HEK293 (cell line): Measurements from ENCODE around the gene ABCB11.

ENCODE experiments used
- CTCF ChIA-PET: fragments of 350-600 bp; formaldehyde crosslinking; extraction: SDS; loops from one replicate; lab custom pipeline; 2021; ENCODE audit warnings: antibody characterized with exemption; lab: Yijun Ruan, JAX
- POLR2A ChIA-PET: fragments of 300-600 bp; formaldehyde crosslinking; extraction: SDS; loops from one replicate; lab custom pipeline; 2020; ENCODE audit warnings: antibody characterized with exemption, inconsistent platforms; lab: Yijun Ruan, JAX
- H3K27ac ChIP-seq: fragments of 200-500 bp; sonication (Bioruptor generic); 2 replicates; pipeline ENCODE4 v1.5.1; 2014; ENCODE audit warnings: low read depth, low read length, control low read depth, inconsistent platforms; ENCODE audit errors: extremely low read depth
- H3K36me3 ChIP-seq, 2 experiments: fragments of 200-500 bp in 1 of 2; sonication (Bioruptor generic) in 1 of 2; 1 replicate in 1 of 2; 2 replicates in 1 of 2; pipeline ENCODE4 v1.5.1; 2014 to 2017; ENCODE audit warnings: inconsistent platforms in 2 of 2, low read length in 2 of 2; ENCODE audit not compliant: control insufficient read depth in 2 of 2, insufficient read depth in 1 of 2
- H3K4me1 ChIP-seq: fragments of 200-500 bp; sonication (Bioruptor generic); 2 replicates; pipeline ENCODE4 v1.5.1; 2014; ENCODE audit warnings: mild to moderate bottlenecking, low read length, inconsistent platforms; ENCODE audit not compliant: control insufficient read depth, insufficient read depth
- H3K4me3 ChIP-seq: 2 replicates; pipeline ENCODE4 v1.5.1; 2011; ENCODE audit warnings: low read depth, mild to moderate bottlenecking, control low read depth, low read length, moderate library complexity
- H3K9me3 ChIP-seq: fragments of 200-500 bp; sonication (Bioruptor generic); 2 replicates; pipeline ENCODE4 v1.5.1; 2014; ENCODE audit warnings: low read depth, low read length, inconsistent platforms; ENCODE audit not compliant: control insufficient read depth, insufficient read depth
- ZBTB1 ChIP-seq: fragments of 450-650 bp; formaldehyde crosslinking; IDR thresholded peaks from 2 replicates; pipeline ENCODE4 v1.5.1; 2016; ENCODE audit warnings: missing biosample characterization, missing genetic modification characterization
- ZBTB17 ChIP-seq: fragments of 450-650 bp; formaldehyde crosslinking; IDR thresholded peaks from 2 replicates; pipeline ENCODE4 v1.5.1; 2016; ENCODE audit warnings: missing biosample characterization, missing genetic modification characterization
- ZNF24 ChIP-seq: fragments of 450-650 bp; formaldehyde crosslinking; IDR thresholded peaks from 2 replicates; pipeline ENCODE4 v1.5.1; 2016; ENCODE audit warnings: missing biosample characterization, missing genetic modification characterization
- ZNF391 ChIP-seq: fragments of 450-650 bp; formaldehyde crosslinking; IDR thresholded peaks from 2 replicates; pipeline ENCODE4 v1.5.1; 2016; ENCODE audit warnings: low read depth, missing biosample characterization, missing genetic modification characterization, borderline replicate concordance
- ZNF433 ChIP-seq: fragments of 450-650 bp; formaldehyde crosslinking; IDR thresholded peaks from 2 replicates; pipeline ENCODE4 v1.5.1; 2016; ENCODE audit warnings: missing biosample characterization, missing genetic modification characterization, low read depth
- ZNF521 ChIP-seq: fragments of 450-650 bp; formaldehyde crosslinking; IDR thresholded peaks from 2 replicates; pipeline ENCODE4 v1.5.1; 2017; ENCODE audit warnings: missing biosample characterization, mild to moderate bottlenecking, missing genetic modification characterization
- ZNF549 ChIP-seq: fragments of 450-650 bp; IDR thresholded peaks from 2 replicates; pipeline ENCODE4 v1.5.1; 2018; ENCODE audit warnings: missing biosample characterization, missing genetic modification characterization, mild to moderate bottlenecking, inconsistent platforms, moderate library complexity
- ZNF596 ChIP-seq: fragments of 450-650 bp; IDR thresholded peaks from 2 replicates; pipeline ENCODE4 v1.5.0; 2018; ENCODE audit warnings: missing biosample characterization, mild to moderate bottlenecking, missing genetic modification characterization, moderate library complexity
- ZNF768 ChIP-seq: fragments of 450-650 bp; formaldehyde crosslinking; IDR thresholded peaks from 2 replicates; pipeline ENCODE4 v1.5.1; 2018; ENCODE audit warnings: missing biosample characterization, mild to moderate bottlenecking, missing genetic modification characterization
- ZNF792 ChIP-seq: fragments of 450-650 bp; formaldehyde crosslinking; IDR thresholded peaks from 2 replicates; pipeline ENCODE4 v1.5.1; 2016; ENCODE audit warnings: missing biosample characterization, missing genetic modification characterization
- TF ChIP-seq, protein P1 (sequence below): fragments of 450-650 bp; formaldehyde crosslinking; IDR thresholded peaks from 2 replicates; pipeline ENCODE4 v1.5.1; 2017; ENCODE audit warnings: missing biosample characterization, missing genetic modification characterization
- TF ChIP-seq, protein P2 (sequence below): fragments of 450-650 bp; formaldehyde crosslinking; IDR thresholded peaks from 2 replicates; pipeline ENCODE4 v1.5.0; 2017; ENCODE audit warnings: missing biosample characterization, missing genetic modification characterization, borderline replicate concordance
- TF ChIP-seq, protein P3 (sequence below): fragments of 450-650 bp; formaldehyde crosslinking; conservative IDR thresholded peaks from 2 replicates; pipeline ENCODE4 v1.5.1; 2016; ENCODE audit warnings: low read depth, missing biosample characterization, missing genetic modification characterization

ABCB11 gene

DNA sequence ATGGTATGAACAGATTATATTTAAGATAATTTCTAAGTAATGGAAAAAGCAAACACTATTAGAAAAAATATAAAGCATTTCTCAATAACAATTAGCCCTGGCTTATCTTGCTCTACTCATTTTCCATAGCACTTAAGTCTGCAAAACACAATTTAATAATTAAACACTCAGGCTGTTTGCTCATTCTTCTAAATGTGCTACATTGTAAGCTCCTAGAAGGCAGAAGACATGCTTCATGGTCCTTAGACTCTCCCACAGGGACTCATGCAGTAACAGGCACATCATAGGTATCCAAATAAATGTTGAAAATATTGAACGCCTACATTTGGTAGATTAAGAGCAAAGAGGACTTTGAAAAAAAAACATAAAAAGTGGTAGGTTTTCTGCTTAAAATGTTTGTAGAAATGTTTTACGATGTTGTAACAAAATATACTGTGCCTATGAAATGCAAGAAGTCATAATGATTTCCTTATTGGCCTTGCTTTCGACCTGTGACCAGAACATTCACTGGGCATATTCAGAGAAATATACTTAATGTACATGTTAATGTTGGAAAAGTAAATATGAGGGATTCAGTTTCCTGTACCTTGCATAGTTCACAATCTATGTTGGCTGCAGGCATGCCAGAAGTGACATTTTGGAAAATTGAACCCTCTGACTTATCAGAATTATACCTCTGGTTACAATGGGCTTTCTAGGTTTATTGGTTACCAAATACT is 102.9 kb downstream of the ABCB11 start:
- POLR2A ChIA-PET, result no interaction called here
- Histone ChIP-seq H3K9me3 (no peaks in the 10 kb centered on the region), H3K4me1 (no peaks in the 10 kb centered on the region), H3K27ac (no peak overlapping the region), H3K4me3 (no peak overlapping the region), H3K36me3 (no peaks in the 10 kb centered on the region)
- TF ChIP-seq ZNF768 (tag by site-specific recombination), result no peak
- TF ChIP-seq, protein P1, sequence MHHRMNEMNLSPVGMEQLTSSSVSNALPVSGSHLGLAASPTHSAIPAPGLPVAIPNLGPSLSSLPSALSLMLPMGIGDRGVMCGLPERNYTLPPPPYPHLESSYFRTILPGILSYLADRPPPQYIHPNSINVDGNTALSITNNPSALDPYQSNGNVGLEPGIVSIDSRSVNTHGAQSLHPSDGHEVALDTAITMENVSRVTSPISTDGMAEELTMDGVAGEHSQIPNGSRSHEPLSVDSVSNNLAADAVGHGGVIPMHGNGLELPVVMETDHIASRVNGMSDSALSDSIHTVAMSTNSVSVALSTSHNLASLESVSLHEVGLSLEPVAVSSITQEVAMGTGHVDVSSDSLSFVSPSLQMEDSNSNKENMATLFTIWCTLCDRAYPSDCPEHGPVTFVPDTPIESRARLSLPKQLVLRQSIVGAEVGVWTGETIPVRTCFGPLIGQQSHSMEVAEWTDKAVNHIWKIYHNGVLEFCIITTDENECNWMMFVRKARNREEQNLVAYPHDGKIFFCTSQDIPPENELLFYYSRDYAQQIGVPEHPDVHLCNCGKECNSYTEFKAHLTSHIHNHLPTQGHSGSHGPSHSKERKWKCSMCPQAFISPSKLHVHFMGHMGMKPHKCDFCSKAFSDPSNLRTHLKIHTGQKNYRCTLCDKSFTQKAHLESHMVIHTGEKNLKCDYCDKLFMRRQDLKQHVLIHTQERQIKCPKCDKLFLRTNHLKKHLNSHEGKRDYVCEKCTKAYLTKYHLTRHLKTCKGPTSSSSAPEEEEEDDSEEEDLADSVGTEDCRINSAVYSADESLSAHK (tag by site-specific recombination), result no peak
- TF ChIP-seq ZNF792 (tag by site-specific recombination), result no peak
- no peak for TF ChIP-seq ZNF391 (tag by site-specific recombination)
- no peak for TF ChIP-seq ZNF521 (tag by site-specific recombination)
- TF ChIP-seq ZNF24 (tag by site-specific recombination), result no peak
- no peak for TF ChIP-seq ZNF549 (tag by site-specific recombination)
- TF ChIP-seq ZNF596, result no peak
- no peak for TF ChIP-seq ZBTB1
- TF ChIP-seq ZBTB17 (tag by site-specific recombination), result no peak
- TF ChIP-seq, protein P2, sequence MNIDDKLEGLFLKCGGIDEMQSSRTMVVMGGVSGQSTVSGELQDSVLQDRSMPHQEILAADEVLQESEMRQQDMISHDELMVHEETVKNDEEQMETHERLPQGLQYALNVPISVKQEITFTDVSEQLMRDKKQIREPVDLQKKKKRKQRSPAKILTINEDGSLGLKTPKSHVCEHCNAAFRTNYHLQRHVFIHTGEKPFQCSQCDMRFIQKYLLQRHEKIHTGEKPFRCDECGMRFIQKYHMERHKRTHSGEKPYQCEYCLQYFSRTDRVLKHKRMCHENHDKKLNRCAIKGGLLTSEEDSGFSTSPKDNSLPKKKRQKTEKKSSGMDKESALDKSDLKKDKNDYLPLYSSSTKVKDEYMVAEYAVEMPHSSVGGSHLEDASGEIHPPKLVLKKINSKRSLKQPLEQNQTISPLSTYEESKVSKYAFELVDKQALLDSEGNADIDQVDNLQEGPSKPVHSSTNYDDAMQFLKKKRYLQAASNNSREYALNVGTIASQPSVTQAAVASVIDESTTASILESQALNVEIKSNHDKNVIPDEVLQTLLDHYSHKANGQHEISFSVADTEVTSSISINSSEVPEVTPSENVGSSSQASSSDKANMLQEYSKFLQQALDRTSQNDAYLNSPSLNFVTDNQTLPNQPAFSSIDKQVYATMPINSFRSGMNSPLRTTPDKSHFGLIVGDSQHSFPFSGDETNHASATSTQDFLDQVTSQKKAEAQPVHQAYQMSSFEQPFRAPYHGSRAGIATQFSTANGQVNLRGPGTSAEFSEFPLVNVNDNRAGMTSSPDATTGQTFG, result no peak
- TF ChIP-seq, protein P3, sequence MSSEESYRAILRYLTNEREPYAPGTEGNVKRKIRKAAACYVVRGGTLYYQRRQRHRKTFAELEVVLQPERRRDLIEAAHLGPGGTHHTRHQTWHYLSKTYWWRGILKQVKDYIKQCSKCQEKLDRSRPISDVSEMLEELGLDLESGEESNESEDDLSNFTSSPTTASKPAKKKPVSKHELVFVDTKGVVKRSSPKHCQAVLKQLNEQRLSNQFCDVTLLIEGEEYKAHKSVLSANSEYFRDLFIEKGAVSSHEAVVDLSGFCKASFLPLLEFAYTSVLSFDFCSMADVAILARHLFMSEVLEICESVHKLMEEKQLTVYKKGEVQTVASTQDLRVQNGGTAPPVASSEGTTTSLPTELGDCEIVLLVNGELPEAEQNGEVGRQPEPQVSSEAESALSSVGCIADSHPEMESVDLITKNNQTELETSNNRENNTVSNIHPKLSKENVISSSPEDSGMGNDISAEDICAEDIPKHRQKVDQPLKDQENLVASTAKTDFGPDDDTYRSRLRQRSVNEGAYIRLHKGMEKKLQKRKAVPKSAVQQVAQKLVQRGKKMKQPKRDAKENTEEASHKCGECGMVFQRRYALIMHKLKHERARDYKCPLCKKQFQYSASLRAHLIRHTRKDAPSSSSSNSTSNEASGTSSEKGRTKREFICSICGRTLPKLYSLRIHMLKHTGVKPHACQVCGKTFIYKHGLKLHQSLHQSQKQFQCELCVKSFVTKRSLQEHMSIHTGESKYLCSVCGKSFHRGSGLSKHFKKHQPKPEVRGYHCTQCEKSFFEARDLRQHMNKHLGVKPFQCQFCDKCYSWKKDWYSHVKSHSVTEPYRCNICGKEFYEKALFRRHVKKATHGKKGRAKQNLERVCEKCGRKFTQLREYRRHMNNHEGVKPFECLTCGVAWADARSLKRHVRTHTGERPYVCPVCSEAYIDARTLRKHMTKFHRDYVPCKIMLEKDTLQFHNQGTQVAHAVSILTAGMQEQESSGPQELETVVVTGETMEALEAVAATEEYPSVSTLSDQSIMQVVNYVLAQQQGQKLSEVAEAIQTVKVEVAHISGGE (tag by site-specific recombination), result no peak
- CTCF ChIA-PET, result interaction anchor here (0.6 to 0.7 kb wide), 2 partner anchors 15 to 120 kb away, joined by 3 to 4 read pairs; no protein-coding TSS in a partner anchor

DNA sequence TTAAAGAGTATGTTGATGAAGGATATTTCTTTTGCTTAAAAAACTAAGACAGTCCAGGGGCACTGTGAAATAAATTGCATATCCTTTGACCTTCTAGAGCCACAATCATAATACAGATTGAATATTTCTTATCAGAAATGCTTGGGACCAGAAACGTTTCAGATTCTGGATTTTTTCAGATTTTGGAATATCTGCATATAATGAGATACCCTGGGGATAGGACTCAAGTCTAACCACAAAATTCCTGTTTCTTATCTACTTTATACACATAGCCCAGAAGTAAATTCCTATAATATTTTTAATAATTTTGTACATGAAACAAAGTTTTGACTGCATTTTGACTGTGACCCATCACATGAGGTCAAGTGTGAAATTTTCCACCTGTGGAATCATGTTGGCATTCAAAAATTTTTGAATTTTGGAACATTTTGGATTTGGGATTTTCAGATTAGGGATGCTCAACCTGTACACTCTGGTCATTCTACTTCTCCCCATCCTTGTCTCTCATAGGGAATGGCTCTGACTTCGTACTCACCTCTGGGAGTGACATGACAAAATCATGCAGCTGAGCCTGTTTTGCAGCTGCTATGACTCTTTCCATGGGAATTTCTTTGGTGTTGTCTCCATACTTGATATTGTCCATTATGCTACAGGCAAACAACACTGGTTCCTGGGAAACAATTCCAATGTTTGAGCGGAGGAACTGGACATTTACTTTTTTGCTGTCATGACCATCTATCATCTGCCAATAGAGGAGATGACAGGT is 104.3 kb downstream of the ABCB11 start:
- H3K36me3 ChIP-seq, result no peaks in the 10 kb centered on the region
- no peak overlapping the region for H3K4me3 ChIP-seq
- no peaks in the 10 kb centered on the region for H3K4me1 ChIP-seq
- H3K27ac ChIP-seq, result no peak overlapping the region
- ChIA-PET POLR2A (no interaction called here), CTCF (interaction anchor here (2.3 kb wide), 1 partner anchor 153 kb away, joined by 9 read pairs; no protein-coding TSS in a partner anchor)
- no peaks in the 10 kb centered on the region for H3K9me3 ChIP-seq
- TF ChIP-seq, protein P3 (tag by site-specific recombination), result no peak
- no peak for TF ChIP-seq ZNF433 (tag by site-specific recombination)
